GM19438 (cell line): ENCODE data around the gene SLC13A3.

Experiments
- ATAC-seq: cut with Tn5 transposase; IDR thresholded peaks from one replicate; pipeline ENCODE4 v1.9.1; 2021; ENCODE audit warnings: low read depth; ENCODE audit not compliant: unreplicated experiment

SLC13A3 gene

DNA sequence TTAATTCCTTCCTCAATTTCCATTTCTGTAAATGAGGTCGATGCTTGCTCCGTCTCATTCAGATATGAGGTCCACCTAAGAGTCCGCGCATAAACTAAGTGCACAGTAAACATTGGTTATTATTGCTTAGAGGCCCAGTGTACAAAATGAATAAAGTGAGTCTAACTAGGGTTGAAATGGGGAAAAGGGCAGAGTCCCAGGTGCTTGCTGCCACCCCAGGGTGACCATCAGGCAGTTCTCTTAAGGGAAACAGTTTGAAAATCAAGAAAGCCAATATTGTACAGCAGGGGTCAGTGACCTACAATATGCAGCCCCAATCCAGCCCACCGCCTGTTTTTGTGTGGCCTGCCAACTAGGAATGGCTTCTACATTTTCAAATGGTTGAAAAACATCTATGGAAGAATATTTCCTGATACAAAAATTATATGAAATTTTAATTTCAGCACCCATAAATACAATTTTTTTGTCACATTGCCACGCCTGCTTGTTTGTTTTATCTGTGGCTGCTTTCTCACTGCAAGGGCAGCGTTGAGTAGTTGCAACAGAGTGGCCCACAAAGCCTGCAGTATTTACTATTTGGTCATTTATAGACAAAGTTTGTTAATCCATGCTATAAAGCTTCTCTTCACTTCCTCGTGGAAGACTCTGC lies 43.3 kb downstream of the SLC13A3 start:
- ATAC-seq, result no peak

DNA sequence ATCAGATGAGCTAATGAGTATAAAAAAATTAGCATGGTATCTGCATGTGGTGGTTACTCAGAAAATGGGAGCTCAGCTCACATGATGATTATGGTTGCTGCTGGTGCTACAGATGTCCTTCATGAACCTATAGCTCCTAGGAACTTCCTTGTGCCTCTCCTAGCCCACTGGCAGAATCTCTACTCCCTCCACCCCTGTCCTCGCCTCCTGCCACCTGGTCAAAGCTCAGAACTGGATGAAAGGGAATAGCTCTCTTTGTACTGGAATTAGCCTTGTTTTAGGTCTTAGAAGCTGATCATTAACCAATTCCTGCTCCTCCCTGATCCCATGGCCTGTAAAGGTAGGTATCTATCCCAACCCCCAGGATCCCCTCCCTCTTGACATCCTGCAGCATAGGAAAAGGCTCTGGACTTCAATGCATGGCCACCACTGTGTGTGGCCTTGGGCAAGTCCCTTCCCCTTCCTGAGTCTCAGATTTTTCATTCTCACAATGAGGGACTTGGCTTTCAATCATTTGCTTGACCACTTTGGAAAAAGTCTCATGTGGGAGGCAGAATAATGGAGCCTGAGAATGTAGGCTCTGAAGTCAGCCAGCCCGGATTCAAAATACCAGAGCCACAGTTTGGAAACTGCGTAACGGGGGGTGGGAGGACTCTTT lies 43.9 kb downstream of the SLC13A3 start:
- no peak for ATAC-seq

DNA sequence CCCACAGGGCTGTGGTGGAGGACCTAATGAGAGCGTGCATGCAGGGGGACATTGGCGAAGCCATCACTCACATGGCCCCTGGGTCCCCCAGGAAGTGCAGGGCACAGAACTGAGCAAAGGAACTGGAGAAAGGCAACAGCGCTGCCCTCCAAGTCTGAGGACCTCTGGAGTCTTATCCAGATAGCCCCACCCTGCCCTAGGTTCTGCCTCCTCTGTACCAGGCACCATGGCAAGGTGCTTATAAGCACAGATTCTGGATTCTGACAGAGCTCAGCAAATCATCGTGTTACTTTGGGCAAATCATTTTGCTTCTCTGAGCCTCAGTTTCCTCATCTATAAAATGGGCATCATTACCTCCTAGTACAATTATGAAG lies 44.5 kb downstream of the SLC13A3 start:
- no peak for ATAC-seq

DNA sequence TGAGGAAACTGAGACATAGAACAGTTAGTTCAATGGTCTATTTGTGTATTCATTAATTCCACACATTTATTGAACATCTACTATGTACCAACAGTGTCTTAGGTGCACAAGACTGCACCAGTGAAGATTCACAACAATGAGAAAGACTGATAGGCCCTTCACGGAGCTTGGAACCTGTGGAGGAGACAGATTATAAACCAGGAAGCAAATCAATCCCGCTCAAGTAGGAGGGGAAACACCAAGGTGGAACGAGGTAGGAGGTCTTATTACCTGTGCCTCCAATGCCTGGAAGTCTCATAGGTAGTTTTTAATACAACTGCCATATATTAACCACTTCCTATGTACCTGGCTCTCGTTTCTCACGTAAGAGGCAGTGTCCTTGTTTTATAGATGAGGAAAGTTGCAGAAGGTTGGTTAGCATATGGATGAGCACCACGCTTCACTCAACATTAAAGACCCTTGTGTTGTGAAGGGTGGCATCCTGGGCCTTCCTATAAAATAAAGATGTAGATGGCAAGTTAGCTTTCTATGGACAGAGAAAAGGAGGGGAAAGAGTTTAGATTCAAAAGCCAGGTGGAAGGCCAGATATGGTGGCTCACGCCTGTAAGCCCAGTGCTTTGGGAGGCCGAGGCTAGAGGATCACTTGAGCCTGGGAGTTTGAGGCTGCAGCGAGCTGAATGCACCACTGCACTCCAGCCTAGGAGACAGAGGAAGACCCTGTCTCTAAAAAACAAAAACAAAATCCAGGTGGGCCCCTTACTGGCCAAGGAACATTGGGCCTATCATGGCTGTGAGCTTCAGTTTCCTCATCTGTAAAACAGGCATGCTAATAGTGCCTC lies 45.1 kb downstream of the SLC13A3 start:
- no peak for ATAC-seq

DNA sequence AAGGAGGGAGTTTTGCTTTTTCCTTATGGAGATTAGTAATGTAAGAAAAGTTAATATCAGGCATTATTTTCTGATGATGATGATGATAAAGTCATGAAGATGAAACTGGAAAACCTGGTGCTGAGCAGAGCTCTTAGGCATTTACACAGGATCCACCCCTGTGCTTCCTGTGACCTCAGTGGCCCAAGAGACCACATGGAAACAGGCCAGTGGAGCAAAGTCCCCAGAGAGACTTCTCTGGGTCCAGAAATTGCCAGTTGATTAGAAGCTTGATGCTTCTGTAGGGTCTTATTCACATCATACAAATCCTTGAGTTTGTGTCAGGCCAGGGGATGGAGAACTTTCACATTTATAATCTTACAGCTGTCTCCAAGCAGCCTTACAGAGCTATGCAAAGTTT lies 46.1 kb downstream of the SLC13A3 start:
- ATAC-seq, result no peak

DNA sequence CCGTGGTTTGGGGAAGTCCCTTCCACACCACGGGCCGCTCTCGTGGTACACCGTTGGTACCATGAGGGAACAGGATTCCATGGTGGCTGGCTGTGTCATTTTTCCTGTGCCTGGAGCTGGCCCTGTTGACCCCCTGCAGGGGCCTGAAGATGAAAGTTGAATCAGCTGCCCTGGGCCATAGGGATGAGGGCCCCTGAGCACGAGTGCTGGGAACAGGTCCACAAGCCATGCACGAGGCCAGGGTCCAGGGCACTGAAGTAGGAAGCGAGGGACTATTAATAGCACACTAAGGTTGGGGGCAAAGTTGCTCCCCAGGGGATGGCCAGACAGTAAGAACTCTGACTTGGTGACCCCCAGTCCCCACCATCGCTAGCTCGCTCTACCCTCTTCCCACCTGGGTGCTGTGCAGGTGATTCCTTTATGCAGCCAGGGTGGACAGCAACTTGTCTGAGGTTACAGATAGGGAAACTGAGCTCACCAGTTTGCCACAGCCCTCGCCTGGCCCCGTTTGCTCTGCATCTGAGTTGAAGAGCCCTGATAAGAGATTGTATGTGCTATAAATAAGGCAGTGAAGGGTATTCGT lies 46.6 kb downstream of the SLC13A3 start:
- ATAC-seq, result no peak

DNA sequence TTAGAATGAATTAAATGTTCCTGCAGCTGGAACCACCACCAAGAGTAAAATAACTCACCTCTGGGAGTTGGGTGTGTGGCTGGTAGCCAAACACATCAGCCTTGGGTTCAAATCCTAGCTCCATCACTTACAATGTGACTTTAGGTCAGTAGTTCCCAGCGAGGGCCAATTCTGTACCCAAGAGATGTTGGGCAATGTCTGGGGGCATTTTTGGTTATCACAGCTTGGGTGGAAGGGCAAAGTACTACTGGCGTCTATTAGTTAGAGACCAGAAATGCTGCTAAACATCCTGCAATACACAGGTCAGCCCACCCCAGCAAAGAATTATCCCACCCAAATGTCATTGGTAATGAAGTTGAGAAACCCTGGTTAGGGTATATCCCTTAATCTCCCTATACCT lies 48.8 kb downstream of the SLC13A3 start:
- no peak for ATAC-seq

DNA sequence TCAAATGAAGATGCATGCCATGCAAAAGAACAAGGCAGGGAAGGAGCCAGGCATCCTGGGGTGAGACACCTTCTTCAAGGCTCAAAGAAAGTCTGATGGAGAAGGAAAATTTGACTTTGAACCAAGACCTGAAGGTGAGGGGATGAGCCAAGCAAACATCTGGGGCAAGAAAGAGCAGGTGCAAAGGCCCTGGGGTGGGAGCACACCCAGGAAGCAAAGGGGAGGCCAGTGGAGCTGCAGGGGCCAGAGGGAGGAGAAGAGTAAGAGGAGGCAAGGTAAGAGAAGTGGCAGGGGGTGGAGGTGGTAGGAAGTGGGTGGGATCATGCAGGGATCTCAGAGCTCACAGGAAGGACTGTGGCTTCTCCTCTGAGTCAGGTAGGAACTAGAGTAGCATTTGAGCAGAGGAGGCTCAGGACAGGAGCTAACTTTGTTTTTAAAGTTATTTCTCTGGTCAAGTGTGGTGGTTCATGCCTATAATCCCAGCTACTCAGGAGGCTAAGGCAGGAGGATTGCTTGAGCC lies 49.6 kb downstream of the SLC13A3 start:
- no peak for ATAC-seq

DNA sequence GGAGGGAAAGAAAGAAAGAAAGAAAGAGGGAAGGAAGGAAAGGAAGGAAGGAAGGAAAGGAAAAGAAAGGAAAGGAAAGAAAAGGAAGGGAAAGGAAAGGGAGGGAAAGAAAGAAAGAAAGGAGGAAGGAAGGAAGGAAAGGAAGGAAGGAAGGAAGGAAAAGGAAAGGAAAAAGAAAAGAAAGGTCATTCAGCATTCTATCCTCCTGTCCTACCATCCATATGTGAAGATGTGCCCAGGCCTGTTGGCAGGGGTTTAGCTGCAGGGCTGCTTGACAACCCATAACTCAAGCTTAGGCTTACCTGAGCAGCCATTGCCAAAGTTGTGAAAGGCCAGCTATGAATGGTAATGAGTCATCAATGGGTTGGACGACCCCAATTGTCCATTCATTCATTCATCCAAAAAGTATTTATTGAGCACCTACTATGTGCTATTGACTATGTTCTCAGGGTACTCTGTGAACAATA lies 50.9 kb downstream of the SLC13A3 start:
- no peak for ATAC-seq

DNA sequence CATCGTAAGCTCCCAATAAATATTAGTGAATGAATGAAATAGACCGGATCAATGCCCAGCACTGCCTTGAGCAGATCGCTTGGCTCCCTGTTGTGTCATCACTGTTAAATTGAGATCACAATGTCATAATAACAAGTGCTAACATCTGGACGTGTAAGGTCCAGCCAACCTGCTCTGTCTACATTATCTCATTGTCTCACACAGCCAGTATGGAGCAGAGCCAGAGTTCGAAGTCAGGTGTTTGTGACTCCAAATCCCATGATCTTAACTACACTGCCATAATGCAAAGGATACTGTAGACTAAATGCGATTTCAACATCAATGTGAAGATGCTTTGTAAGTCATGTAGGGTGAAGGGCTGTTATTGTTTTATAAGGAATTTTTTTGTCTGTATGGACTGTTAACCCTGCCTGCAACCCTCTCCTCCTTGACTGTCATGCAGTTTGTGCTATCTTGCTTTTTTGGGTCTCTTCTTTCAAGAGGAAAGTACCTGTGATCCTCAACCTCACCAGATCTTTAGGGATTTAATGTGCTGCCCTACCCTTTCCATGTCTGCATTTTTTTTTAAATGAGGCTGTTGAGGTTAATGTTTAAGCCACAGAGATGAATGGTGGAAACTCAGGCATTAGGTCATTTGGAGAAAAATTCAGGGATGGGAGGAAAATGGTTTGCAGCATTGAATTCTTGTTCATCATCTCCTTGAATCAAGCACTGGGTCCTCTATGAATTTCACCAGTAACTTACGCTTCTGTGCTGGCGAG lies 51.9 kb downstream of the SLC13A3 start:
- no peak for ATAC-seq

DNA sequence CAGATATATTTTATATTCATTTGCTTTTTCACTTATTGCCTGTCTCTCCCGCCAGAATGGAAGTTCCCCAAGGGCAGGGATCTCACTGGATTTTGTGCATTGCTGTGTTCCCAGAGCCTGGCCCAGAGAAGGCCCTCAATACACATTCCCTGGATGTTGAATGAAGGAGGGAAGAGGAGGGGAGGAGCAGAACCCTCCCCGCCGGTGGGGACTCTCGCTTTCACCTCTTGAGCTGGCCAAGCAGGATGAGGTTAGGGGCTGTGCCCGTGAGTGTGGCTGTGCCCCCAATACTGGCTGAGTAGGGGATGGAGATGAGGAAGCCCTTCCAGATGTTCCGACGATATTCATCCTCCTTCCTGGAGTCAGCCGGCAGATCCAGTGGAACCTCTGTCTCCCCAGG lies 55.3 kb downstream of the SLC13A3 start:
- ATAC-seq, result no peak

DNA sequence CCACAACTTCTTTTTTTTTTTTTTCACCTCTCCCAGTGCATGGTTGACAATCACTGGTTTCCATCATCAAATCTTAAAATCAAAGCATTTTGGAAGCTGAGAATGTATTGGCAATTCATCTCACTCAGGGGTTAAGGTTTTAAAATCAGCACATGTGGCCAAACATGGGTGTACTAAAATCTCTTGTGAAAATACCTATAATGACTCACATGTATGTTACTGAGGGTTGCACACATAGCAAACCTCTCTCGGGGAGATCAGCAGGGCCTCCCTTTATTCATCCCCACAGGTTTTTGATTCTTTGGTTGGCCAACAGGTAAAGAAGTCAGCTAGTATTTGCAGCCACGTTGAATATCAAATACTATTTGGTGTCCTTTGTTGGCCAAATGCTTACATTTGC lies 56.5 kb downstream of the SLC13A3 start:
- ATAC-seq, result no peak

DNA sequence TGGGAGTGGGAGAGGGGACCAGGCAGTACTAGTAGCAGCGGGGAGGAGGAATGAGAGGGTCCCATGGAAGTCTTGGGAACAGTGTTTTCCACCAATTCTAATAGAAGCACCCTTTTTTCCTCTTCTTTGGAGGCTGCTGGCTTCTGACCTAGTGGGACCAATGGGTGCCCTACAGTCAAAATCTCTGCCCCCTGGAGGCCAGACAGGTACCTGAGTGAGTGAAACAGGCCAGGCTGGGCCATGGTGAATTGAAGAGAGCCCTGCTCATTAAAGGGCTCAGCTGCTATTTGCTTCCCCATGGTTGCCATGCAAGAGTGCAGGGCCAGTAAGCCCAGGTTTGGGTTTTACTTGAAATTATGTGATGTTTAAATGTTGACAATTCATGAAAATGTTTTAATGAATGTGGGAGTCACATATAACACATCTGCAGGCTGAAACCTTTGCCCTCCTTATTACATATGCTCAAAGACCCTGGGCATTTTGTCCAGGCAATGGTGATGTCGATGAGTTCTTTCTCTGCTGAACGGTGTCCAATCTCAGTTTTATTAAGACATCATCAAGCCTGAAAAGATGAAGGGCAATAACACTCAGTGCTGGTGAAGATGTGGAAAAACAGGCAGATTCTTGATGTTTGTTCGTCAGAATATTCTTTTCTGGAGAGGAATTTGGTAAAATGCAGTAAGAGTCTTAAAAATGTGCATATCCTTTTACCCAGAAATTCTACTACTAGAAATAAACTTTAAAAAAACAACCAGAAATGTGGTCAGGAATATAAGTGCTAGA lies 58.5 kb downstream of the SLC13A3 start:
- ATAC-seq, result no peak

DNA sequence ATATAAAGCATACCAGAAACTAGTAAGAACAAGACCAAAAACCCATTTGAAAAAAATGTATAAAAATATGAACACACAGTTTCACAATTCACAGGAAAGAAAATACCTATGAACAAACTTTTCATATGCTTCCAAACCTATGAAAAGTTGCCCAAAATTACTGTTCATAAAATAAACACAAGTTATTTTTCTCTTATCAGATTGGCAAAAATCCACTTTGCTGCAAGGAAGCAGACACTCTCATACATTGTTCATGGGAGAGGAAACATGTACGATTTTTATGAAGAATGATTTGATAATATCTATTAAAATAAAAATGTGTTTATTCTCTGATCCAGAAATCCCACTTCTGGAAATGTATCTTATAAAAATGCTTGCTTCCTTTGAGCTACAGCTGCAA lies 60.8 kb downstream of the SLC13A3 start:
- ATAC-seq, result no peak

DNA sequence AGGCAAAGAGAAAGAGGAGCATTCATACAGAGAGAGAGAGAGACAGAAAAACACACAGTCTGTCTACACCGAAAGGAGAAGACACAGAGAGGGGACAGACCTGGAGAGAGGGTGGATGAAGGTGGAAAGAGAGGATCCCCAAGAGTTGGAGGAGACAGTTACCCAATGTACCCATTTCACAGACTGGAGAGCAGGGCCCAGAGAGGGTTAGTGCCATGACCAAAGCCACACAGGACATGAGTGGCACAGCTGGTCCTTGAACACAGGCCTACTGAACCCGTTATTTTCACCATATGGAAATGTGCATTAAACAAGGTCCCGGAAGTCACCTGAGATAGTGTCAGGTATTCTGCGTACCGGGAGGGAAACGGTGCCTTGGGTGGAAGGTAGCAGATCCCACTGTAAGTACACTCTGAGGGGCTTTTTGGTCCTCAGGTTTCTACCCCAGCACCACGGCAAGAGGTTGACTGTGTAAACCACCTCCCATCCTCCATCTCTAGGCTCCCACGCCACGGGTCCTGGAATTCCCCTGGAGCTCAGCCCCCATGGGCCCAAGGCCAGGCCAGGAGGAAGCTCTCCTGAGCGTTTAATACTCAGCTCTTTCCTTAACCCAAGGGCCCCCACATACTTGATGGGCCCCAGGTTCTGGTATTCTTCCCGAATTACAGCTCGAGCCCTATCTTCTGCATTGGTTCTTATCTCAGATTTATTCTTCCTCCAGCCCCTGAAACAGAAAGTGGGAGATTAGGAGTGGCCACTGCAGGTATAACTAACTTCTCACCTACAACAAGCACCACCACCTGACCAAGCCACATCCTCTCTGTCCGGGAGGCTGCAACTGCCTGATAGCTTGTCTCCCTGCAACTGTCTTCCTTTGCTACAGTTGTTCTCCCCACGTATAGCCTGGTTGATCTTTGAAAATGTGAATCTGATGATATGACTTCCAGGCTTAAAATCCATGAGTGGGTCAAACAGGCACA lies 62.4 kb downstream of the SLC13A3 start:
- ATAC-seq, result no peak

DNA sequence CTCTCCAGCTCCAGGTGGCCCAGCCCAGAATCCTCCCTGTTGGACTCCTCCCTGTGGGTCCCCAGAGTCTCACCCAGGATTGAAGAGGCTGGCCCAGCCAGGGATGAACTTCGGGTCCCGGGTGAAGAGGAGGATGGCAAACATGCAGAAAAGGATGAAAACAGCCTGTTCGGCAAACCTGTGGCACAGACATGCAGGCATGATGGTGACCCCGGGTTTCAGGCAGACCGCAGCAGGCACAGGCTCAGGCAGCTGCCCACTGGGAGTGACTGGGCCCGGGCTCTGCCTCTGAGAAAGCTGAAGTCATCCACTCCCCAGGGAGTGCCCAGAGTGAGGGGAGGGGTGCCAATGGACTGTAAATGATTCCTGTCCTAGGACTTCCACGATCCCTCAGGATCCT lies 63.3 kb downstream of the SLC13A3 start:
- no peak for ATAC-seq

DNA sequence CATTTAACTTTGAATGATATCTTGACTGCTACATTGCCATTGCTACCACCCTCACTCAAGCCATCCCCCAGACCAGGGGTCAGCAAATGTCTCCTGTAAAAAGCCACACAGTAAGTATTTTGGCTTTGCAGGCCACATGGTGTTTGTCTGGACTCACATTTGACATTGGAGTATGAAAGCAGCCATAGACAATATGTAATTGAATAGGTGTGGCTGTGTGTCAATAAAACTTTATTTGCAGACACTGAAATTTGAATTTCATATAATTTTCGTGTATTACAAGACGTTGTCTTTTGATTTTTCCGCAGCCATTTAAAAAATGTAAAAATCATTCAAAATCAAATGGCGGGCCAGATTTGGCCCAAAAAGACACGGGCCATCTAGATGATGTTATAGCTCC lies 64.5 kb downstream of the SLC13A3 start:
- ATAC-seq, result no peak

DNA sequence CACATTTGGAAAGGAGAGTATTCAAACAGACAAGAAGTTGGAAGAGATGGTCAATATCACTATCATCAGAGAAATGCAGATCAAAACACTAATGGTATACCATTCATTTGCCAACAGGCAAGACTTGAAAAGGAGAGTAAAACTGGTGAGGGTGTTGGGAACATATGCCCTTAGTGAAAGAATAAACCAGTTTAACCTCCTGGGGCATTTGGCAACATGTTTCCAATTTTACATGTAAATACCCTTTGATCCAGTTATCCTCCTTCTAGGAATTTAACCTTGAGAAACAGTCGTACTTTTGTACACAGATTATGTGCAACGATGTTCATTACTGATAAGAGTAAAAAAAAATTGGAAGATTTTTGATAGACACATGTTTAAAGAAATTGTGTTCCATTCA lies 66.8 kb downstream of the SLC13A3 start:
- no peak for ATAC-seq
